Measurements from ENCODE around the gene GUCD1.

DNA sequence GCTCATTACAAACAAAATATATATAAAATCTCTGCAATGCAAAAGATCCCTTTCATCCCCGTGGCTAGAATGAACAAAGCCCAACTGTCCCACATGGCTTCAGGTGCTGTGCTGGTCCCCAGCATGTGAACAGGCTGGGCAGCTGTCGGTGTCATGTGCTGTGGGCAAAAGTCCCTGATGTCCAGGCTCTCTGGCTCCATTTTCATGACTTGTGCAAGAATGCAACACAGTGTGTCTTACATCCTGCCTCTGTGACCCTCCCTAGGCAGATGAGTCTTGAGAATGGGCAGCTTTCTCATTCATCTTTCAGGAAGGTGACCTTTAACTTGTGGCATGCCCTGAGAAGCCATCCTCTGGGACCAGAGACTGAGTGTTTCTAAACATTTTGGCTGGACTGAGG is 14.5 kb downstream of the GUCD1 start:
- TF ChIP-seq, protein P1, sequence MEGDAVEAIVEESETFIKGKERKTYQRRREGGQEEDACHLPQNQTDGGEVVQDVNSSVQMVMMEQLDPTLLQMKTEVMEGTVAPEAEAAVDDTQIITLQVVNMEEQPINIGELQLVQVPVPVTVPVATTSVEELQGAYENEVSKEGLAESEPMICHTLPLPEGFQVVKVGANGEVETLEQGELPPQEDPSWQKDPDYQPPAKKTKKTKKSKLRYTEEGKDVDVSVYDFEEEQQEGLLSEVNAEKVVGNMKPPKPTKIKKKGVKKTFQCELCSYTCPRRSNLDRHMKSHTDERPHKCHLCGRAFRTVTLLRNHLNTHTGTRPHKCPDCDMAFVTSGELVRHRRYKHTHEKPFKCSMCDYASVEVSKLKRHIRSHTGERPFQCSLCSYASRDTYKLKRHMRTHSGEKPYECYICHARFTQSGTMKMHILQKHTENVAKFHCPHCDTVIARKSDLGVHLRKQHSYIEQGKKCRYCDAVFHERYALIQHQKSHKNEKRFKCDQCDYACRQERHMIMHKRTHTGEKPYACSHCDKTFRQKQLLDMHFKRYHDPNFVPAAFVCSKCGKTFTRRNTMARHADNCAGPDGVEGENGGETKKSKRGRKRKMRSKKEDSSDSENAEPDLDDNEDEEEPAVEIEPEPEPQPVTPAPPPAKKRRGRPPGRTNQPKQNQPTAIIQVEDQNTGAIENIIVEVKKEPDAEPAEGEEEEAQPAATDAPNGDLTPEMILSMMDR (IDR thresholded peaks at IDR 0.05), result no peak
- TF ChIP-seq POLR2A (IDR thresholded peaks at IDR 0.05), result no peak

Data from lower leg skin (tissue), 3 donors.